ENCODE results near the gene POU2F3.

DNA sequence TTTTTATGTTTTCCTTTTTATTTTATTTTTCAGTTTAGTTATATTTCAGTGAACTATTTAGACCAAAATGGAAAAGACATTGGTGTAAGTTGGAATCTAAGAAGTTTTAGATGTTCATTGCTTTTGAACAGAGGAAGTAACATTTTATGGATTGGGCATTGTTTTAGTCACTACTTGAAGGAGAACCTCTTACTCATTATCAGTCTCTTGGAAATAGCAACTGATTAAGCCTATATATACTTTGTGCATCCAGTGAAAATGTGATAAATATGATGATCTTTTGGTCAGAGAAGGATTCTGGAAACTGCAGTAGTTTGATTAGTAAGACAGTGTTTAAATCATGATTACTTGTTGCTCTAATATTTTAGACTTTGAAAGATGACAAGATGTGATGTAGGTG, 110.7 kb downstream of the POU2F3 start:
- TF ChIP-seq POLR2A (IDR thresholded peaks at IDR 0.05; ENCODE audit: extremely low read depth, insufficient read length) (no peak), MYC (IDR thresholded peaks at IDR 0.05; ENCODE audit: low read depth, low read length) (no peak)
- TF ChIP-seq, protein P1, sequence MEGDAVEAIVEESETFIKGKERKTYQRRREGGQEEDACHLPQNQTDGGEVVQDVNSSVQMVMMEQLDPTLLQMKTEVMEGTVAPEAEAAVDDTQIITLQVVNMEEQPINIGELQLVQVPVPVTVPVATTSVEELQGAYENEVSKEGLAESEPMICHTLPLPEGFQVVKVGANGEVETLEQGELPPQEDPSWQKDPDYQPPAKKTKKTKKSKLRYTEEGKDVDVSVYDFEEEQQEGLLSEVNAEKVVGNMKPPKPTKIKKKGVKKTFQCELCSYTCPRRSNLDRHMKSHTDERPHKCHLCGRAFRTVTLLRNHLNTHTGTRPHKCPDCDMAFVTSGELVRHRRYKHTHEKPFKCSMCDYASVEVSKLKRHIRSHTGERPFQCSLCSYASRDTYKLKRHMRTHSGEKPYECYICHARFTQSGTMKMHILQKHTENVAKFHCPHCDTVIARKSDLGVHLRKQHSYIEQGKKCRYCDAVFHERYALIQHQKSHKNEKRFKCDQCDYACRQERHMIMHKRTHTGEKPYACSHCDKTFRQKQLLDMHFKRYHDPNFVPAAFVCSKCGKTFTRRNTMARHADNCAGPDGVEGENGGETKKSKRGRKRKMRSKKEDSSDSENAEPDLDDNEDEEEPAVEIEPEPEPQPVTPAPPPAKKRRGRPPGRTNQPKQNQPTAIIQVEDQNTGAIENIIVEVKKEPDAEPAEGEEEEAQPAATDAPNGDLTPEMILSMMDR (IDR thresholded peaks at IDR 0.05; ENCODE audit: low read depth, low read length), result no peak
- TF ChIP-seq, protein P2, sequence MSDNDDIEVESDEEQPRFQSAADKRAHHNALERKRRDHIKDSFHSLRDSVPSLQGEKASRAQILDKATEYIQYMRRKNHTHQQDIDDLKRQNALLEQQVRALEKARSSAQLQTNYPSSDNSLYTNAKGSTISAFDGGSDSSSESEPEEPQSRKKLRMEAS (IDR thresholded peaks at IDR 0.05; ENCODE audit: low read depth, low read length), result no peak

Data from NB4 (cell line).